HEK293 (cell line): ENCODE data around the gene PRR33.

Source experiments
- CTCF ChIA-PET: fragments of 350-600 bp; formaldehyde crosslinking; extraction: SDS; loops from one replicate; lab custom pipeline; 2021; ENCODE audit warnings: antibody characterized with exemption; lab: Yijun Ruan, JAX
- POLR2A ChIA-PET: fragments of 300-600 bp; formaldehyde crosslinking; extraction: SDS; loops from one replicate; lab custom pipeline; 2020; ENCODE audit warnings: antibody characterized with exemption, inconsistent platforms; lab: Yijun Ruan, JAX
- H3K27ac ChIP-seq: fragments of 200-500 bp; sonication (Bioruptor generic); 2 replicates; pipeline ENCODE4 v1.5.1; 2014; ENCODE audit warnings: low read depth, low read length, control low read depth, inconsistent platforms; ENCODE audit errors: extremely low read depth
- H3K36me3 ChIP-seq, 2 experiments: fragments of 200-500 bp in 1 of 2; sonication (Bioruptor generic) in 1 of 2; 1 replicate in 1 of 2; 2 replicates in 1 of 2; pipeline ENCODE4 v1.5.1; 2014 to 2017; ENCODE audit warnings: inconsistent platforms in 2 of 2, low read length in 2 of 2; ENCODE audit not compliant: control insufficient read depth in 2 of 2, insufficient read depth in 1 of 2
- H3K4me1 ChIP-seq: fragments of 200-500 bp; sonication (Bioruptor generic); 2 replicates; pipeline ENCODE4 v1.5.1; 2014; ENCODE audit warnings: mild to moderate bottlenecking, low read length, inconsistent platforms; ENCODE audit not compliant: control insufficient read depth, insufficient read depth
- H3K4me3 ChIP-seq: 2 replicates; pipeline ENCODE4 v1.5.1; 2011; ENCODE audit warnings: low read depth, mild to moderate bottlenecking, control low read depth, low read length, moderate library complexity
- H3K9me3 ChIP-seq: fragments of 200-500 bp; sonication (Bioruptor generic); 2 replicates; pipeline ENCODE4 v1.5.1; 2014; ENCODE audit warnings: low read depth, low read length, inconsistent platforms; ENCODE audit not compliant: control insufficient read depth, insufficient read depth
- GFI1B ChIP-seq: fragments of 450-650 bp; formaldehyde crosslinking; IDR thresholded peaks from 2 replicates; pipeline ENCODE4 v1.5.1; 2016; ENCODE audit warnings: missing biosample characterization, missing genetic modification characterization
- HOXA7 ChIP-seq: sonication (generic); formaldehyde crosslinking; IDR thresholded peaks from 2 replicates; pipeline ENCODE4 v1.8.1; 2022; ENCODE audit warnings: missing genetic modification reagents, borderline replicate concordance
- OVOL3 ChIP-seq: fragments of 450-650 bp; formaldehyde crosslinking; IDR thresholded peaks from 2 replicates; pipeline ENCODE4 v1.5.1; 2016; ENCODE audit warnings: missing biosample characterization, missing genetic modification characterization
- TCF7L2 ChIP-seq: IDR thresholded peaks from 2 replicates; pipeline ENCODE4 v1.6.1; 2011; ENCODE audit warnings: low read depth, mild to moderate bottlenecking, inconsistent platforms, low read length, moderate library complexity, borderline replicate concordance
- ZFP41 ChIP-seq: fragments of 450-650 bp; formaldehyde crosslinking; IDR thresholded peaks from 2 replicates; pipeline ENCODE4 v1.5.1; 2016; ENCODE audit warnings: missing biosample characterization, missing genetic modification characterization, borderline replicate concordance
- ZNF138 ChIP-seq: fragments of 450-650 bp; formaldehyde crosslinking; IDR thresholded peaks from 2 replicates; pipeline ENCODE4 v1.5.1; 2016; ENCODE audit warnings: missing biosample characterization, missing genetic modification characterization, borderline replicate concordance
- ZNF169 ChIP-seq: fragments of 450-650 bp; formaldehyde crosslinking; IDR thresholded peaks from 2 replicates; pipeline ENCODE4 v1.5.1; 2016; ENCODE audit warnings: missing biosample characterization, missing genetic modification characterization
- ZNF175 ChIP-seq: fragments of 450-650 bp; formaldehyde crosslinking; IDR thresholded peaks from 2 replicates; pipeline ENCODE4 v1.5.1; 2016; ENCODE audit warnings: missing biosample characterization, missing genetic modification characterization
- ZNF184 ChIP-seq: fragments of 450-650 bp; IDR thresholded peaks from 2 replicates; pipeline ENCODE4 v1.5.1; 2018; ENCODE audit warnings: missing biosample characterization, mild to moderate bottlenecking, missing genetic modification characterization
- ZNF211 ChIP-seq: fragments of 450-650 bp; formaldehyde crosslinking; IDR thresholded peaks from 2 replicates; pipeline ENCODE4 v1.5.1; 2016; ENCODE audit warnings: low read depth, missing biosample characterization, missing genetic modification characterization
- ZNF324 ChIP-seq: fragments of 450-650 bp; formaldehyde crosslinking; IDR thresholded peaks from 2 replicates; pipeline ENCODE4 v1.5.1; 2016; ENCODE audit warnings: missing biosample characterization, missing genetic modification characterization
- ZNF354C ChIP-seq: fragments of 450-650 bp; formaldehyde crosslinking; IDR thresholded peaks from 2 replicates; pipeline ENCODE4 v1.5.1; 2016; ENCODE audit warnings: missing biosample characterization, missing genetic modification characterization, low read depth, borderline replicate concordance
- ZNF548 ChIP-seq: fragments of 450-650 bp; formaldehyde crosslinking; IDR thresholded peaks from 2 replicates; pipeline ENCODE4 v1.5.1; 2016; ENCODE audit warnings: missing biosample characterization, missing genetic modification characterization
- ZNF660 ChIP-seq: fragments of 450-650 bp; IDR thresholded peaks from 2 replicates; pipeline ENCODE4 v1.5.1; 2018; ENCODE audit warnings: missing biosample characterization, mild to moderate bottlenecking, missing genetic modification characterization
- ZNF701 ChIP-seq: fragments of 450-650 bp; formaldehyde crosslinking; IDR thresholded peaks from 2 replicates; pipeline ENCODE4 v1.5.1; 2016; ENCODE audit warnings: missing biosample characterization, missing genetic modification characterization
- ZNF707 ChIP-seq: fragments of 450-650 bp; formaldehyde crosslinking; IDR thresholded peaks from 2 replicates; pipeline ENCODE4 v1.5.1; 2016; ENCODE audit warnings: missing biosample characterization, missing genetic modification characterization
- ZNF76 ChIP-seq: fragments of 450-650 bp; formaldehyde crosslinking; IDR thresholded peaks from 2 replicates; pipeline ENCODE4; 2016; ENCODE audit warnings: low read depth, missing biosample characterization, missing genetic modification characterization, borderline replicate concordance
- ZNF791 ChIP-seq: fragments of 450-650 bp; formaldehyde crosslinking; IDR thresholded peaks from 2 replicates; pipeline ENCODE4 v1.5.1; 2016; ENCODE audit warnings: missing biosample characterization, missing genetic modification characterization
- ZNF843 ChIP-seq: fragments of 450-650 bp; formaldehyde crosslinking; IDR thresholded peaks from 2 replicates; pipeline ENCODE4 v1.5.1; 2016; ENCODE audit warnings: missing biosample characterization, missing genetic modification characterization
- TF ChIP-seq, protein P1 (sequence below): fragments of 450-650 bp; formaldehyde crosslinking; IDR thresholded peaks from 2 replicates; pipeline ENCODE4 v1.5.1; 2016; ENCODE audit warnings: missing biosample characterization, missing genetic modification characterization
- TF ChIP-seq, protein P2 (sequence below): fragments of 450-650 bp; formaldehyde crosslinking; IDR thresholded peaks from 2 replicates; pipeline ENCODE4 v1.5.1; 2016; ENCODE audit warnings: missing biosample characterization, missing genetic modification characterization
- TF ChIP-seq, protein P3 (sequence below): fragments of 450-650 bp; formaldehyde crosslinking; IDR thresholded peaks from 2 replicates; pipeline ENCODE4 v1.5.1; 2016; ENCODE audit warnings: missing biosample characterization, missing genetic modification characterization
- TF ChIP-seq, protein P4 (sequence below): fragments of 450-650 bp; IDR thresholded peaks from 2 replicates; pipeline ENCODE4 v1.5.1; 2018; ENCODE audit warnings: missing biosample characterization, mild to moderate bottlenecking, missing genetic modification characterization
- TF ChIP-seq, protein P5 (sequence below): fragments of 450-650 bp; formaldehyde crosslinking; IDR thresholded peaks from 2 replicates; pipeline ENCODE4 v1.5.1; 2016; ENCODE audit warnings: missing biosample characterization, missing genetic modification characterization

The PRR33 gene

DNA sequence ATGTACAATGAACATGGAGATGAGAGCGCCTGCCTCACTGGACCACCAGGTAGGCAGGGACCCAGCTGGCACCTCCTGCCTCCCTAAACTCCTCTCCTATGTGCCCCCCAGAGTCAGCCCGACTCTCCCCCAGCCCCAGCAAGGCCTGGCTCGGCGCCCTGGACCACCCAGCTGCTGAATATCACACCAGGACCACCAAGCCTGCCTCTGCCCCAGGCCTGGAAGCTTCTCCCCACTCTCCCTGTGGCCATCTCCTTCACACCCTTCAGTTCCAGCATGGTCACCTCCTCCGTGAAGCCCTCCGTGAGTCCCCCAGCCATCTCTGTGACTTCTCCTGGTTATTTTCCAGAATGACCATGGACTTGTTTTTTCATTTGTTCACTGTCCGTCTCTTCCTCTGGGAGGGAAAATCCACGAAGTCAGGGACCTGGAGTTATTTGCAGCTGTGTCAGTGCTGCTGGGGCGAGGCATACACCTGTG lies 45.2 kb downstream of the PRR33 start:
- ChIA-PET POLR2A (no interaction called here), CTCF (interaction anchor here (0.5 to 5.9 kb wide), 5 partner anchors 13 to 398 kb away, joined by 3 to 35 read pairs (median 17); no protein-coding TSS in a partner anchor)
- Histone ChIP-seq H3K4me3 (no peak overlapping the region), H3K27ac (no peak overlapping the region), H3K36me3 (no peaks in the 10 kb centered on the region), H3K9me3 (no peaks in the 10 kb centered on the region), H3K4me1 (no peaks in the 10 kb centered on the region)
- TF ChIP-seq, protein P1, sequence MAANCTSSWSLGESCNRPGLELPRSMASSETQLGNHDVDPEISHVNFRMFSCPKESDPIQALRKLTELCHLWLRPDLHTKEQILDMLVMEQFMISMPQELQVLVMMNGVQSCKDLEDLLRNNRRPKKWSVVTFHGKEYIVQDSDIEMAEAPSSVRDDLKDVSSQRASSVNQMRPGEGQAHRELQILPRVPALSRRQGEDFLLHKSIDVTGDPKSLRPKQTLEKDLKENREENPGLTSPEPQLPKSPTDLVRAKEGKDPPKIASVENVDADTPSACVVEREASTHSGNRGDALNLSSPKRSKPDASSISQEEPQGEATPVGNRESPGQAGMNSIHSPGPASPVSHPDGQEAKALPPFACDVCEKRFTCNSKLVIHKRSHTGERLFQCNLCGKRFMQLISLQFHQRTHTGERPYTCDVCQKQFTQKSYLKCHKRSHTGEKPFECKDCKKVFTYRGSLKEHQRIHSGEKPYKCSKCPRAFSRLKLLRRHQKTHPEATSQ (tag by site-specific recombination): no peak
- TF ChIP-seq ZNF701 (tag by site-specific recombination) (no peak), GFI1B (tag by site-specific recombination) (no peak), ZNF211 (no peak), ZNF76 (tag by site-specific recombination) (no peak), ZNF175 (no peak), ZNF707 (tag by site-specific recombination) (no peak), ZNF184 (tag by site-specific recombination) (no peak), OVOL3 (tag by site-specific recombination) (no peak)
- TF ChIP-seq, protein P2, sequence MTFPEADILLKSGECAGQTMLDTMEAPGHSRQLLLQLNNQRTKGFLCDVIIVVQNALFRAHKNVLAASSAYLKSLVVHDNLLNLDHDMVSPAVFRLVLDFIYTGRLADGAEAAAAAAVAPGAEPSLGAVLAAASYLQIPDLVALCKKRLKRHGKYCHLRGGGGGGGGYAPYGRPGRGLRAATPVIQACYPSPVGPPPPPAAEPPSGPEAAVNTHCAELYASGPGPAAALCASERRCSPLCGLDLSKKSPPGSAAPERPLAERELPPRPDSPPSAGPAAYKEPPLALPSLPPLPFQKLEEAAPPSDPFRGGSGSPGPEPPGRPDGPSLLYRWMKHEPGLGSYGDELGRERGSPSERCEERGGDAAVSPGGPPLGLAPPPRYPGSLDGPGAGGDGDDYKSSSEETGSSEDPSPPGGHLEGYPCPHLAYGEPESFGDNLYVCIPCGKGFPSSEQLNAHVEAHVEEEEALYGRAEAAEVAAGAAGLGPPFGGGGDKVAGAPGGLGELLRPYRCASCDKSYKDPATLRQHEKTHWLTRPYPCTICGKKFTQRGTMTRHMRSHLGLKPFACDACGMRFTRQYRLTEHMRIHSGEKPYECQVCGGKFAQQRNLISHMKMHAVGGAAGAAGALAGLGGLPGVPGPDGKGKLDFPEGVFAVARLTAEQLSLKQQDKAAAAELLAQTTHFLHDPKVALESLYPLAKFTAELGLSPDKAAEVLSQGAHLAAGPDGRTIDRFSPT: no peak

DNA sequence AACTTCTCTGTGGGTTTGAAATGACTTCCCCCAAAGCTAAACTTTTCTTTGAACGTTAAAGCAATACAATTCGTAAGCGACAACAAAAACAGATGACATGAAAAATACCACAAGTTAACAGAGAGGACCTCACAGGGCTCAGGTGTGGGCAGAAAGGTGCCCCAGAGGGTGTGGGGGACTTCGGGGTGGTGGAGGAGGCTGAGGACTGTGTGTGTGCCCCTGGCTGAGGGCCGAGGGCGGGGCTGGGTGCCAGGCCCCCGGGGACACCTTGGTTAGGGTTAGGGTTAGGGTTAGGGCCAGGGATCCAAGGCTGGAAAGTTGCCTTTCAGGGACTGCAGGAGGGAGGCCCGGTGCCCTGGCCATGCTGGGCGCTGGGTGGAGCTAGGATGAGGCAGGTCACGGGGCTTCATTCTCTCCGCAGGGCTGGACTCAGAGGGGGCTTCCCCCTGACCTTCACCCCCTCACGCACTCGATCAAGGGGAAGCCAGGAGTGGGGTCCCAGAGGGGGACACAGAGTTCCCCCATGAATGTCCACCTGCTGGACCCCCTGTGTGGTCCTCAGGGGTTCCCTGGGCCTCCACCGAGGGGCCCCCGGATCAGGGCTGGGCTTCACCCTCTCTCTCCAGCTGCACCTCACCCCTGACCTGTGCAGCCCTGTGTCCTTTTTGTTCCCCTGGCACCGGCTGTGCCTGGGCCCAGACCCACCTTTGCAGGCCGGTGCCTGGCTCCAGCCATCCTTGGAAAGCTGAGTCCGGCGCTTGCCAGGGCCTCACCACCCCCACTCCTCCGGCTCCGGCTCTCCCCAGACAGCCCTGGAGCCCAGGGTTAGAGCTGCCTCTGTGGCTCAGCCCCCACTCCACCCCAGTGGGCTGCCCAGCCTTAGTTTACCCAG lies 45.9 kb downstream of the PRR33 start:
- POLR2A ChIA-PET: no interaction called here
- Histone ChIP-seq H3K36me3 (no peaks in the 10 kb centered on the region), H3K9me3 (no peaks in the 10 kb centered on the region), H3K27ac (no peak overlapping the region), H3K4me3 (no peak overlapping the region), H3K4me1 (no peaks in the 10 kb centered on the region)
- CTCF ChIA-PET: interaction anchor here (3.1 to 5.9 kb wide), 3 partner anchors 13 to 305 kb away, joined by 17 to 35 read pairs (median 18); no protein-coding TSS in a partner anchor
- no peak for TF ChIP-seq ZNF791
- TF ChIP-seq, protein P3, sequence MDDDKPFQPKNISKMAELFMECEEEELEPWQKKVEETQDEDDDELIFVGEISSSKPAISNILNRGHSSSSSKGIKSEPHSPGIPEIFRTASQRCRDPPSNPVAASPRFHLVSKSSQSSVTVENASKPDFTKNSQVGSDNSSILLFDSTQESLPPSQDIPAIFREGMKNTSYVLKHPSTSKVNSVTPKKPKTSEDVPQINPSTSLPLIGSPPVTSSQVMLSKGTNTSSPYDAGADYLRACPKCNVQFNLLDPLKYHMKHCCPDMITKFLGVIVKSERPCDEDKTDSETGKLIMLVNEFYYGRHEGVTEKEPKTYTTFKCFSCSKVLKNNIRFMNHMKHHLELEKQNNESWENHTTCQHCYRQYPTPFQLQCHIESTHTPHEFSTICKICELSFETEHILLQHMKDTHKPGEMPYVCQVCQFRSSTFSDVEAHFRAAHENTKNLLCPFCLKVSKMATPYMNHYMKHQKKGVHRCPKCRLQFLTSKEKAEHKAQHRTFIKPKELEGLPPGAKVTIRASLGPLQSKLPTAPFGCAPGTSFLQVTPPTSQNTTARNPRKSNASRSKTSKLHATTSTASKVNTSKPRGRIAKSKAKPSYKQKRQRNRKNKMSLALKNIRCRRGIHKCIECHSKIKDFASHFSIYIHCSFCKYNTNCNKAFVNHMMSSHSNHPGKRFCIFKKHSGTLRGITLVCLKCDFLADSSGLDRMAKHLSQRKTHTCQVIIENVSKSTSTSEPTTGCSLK (tag by site-specific recombination): no peak
- no peak for TF ChIP-seq HOXA7
- TF ChIP-seq ZNF169 (tag by site-specific recombination): no peak
- no peak for TF ChIP-seq ZNF354C (tag by site-specific recombination)
- TF ChIP-seq ZNF324 (tag by site-specific recombination): no peak
- no peak for TF ChIP-seq ZNF548 (tag by site-specific recombination)
- no peak for TF ChIP-seq TCF7L2
- no peak for TF ChIP-seq ZNF138 (tag by site-specific recombination)
- no peak for TF ChIP-seq ZNF843 (tag by site-specific recombination)
- TF ChIP-seq ZNF175: no peak
- TF ChIP-seq, protein P4, sequence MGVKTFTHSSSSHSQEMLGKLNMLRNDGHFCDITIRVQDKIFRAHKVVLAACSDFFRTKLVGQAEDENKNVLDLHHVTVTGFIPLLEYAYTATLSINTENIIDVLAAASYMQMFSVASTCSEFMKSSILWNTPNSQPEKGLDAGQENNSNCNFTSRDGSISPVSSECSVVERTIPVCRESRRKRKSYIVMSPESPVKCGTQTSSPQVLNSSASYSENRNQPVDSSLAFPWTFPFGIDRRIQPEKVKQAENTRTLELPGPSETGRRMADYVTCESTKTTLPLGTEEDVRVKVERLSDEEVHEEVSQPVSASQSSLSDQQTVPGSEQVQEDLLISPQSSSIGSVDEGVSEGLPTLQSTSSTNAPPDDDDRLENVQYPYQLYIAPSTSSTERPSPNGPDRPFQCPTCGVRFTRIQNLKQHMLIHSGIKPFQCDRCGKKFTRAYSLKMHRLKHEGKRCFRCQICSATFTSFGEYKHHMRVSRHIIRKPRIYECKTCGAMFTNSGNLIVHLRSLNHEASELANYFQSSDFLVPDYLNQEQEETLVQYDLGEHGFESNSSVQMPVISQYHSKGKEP (tag by site-specific recombination): no peak
- TF ChIP-seq ZFP41 (tag by site-specific recombination): no peak
- TF ChIP-seq, protein P5, sequence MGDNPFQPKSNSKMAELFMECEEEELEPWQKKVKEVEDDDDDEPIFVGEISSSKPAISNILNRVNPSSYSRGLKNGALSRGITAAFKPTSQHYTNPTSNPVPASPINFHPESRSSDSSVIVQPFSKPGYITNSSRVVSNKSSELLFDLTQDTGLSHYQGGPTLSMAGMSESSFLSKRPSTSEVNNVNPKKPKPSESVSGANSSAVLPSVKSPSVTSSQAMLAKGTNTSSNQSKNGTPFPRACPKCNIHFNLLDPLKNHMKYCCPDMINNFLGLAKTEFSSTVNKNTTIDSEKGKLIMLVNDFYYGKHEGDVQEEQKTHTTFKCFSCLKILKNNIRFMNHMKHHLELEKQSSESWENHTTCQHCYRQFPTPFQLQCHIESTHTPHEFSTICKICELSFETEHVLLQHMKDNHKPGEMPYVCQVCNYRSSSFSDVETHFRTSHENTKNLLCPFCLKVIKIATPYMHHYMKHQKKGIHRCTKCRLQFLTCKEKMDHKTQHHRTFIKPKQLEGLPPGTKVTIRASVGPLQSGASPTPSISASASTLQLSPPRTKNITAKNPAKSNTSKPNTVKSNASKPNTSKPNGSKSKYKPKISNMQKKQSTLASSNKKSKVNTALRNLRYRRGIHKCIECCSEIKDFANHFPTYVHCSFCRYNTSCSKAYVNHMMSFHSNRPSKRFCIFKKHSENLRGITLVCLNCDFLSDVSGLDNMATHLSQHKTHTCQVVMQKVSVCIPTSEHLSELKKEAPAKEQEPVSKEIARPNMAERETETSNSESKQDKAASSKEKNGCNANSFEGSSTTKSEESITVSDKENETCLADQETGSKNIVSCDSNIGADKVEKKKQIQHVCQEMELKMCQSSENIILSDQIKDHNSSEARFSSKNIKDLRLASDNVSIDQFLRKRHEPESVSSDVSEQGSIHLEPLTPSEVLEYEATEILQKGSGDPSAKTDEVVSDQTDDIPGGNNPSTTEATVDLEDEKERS (tag by site-specific recombination): no peak
- TF ChIP-seq ZNF660 (tag by site-specific recombination): no peak
